ENCODE results near the gene TOP3B.

DNA sequence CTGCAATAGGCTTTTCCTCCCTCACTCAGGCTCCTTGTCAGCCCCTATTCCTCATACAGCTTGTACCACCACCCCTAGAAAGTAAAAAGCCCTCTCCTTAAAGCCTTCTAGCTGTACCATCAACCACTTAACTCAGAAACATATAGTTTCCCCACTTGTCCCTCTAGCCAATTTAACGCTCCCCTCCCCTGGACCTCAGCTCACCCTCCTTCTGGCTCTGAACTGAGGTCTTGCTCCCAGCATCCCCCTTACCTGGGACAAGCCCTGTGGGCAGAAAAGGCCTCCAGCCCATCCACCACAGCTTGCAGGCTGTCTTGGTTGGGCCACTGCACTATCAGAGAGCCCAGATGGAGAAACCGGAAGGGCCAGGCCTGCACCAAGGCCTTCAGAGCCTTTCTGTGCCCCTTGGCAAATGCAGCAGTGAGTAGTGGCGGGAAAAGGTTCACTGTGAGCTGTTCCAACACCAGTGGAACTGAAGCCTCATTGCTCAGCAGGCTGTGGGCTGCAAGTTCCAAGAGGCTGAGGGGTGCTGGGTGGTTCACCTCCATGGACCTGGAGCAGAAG lies 12.4 kb upstream of the TOP3B start:
- TF ChIP-seq, protein P1, sequence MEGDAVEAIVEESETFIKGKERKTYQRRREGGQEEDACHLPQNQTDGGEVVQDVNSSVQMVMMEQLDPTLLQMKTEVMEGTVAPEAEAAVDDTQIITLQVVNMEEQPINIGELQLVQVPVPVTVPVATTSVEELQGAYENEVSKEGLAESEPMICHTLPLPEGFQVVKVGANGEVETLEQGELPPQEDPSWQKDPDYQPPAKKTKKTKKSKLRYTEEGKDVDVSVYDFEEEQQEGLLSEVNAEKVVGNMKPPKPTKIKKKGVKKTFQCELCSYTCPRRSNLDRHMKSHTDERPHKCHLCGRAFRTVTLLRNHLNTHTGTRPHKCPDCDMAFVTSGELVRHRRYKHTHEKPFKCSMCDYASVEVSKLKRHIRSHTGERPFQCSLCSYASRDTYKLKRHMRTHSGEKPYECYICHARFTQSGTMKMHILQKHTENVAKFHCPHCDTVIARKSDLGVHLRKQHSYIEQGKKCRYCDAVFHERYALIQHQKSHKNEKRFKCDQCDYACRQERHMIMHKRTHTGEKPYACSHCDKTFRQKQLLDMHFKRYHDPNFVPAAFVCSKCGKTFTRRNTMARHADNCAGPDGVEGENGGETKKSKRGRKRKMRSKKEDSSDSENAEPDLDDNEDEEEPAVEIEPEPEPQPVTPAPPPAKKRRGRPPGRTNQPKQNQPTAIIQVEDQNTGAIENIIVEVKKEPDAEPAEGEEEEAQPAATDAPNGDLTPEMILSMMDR (IDR thresholded peaks at IDR 0.05; ENCODE audit: low read depth, low read length, poor library complexity, severe bottlenecking): no peak
- no peak for TF ChIP-seq EZH2phosphoT487 (IDR thresholded peaks at IDR 0.05; ENCODE audit: borderline replicate concordance, low read length)

All from DOHH2 (cell line).